ENCODE data around the gene CRYM.

The CRYM gene

GRCh38 chr16:21301168-21301894 lies 23.2 kb upstream of the CRYM start (continued):
- TF ChIP-seq, protein P1, sequence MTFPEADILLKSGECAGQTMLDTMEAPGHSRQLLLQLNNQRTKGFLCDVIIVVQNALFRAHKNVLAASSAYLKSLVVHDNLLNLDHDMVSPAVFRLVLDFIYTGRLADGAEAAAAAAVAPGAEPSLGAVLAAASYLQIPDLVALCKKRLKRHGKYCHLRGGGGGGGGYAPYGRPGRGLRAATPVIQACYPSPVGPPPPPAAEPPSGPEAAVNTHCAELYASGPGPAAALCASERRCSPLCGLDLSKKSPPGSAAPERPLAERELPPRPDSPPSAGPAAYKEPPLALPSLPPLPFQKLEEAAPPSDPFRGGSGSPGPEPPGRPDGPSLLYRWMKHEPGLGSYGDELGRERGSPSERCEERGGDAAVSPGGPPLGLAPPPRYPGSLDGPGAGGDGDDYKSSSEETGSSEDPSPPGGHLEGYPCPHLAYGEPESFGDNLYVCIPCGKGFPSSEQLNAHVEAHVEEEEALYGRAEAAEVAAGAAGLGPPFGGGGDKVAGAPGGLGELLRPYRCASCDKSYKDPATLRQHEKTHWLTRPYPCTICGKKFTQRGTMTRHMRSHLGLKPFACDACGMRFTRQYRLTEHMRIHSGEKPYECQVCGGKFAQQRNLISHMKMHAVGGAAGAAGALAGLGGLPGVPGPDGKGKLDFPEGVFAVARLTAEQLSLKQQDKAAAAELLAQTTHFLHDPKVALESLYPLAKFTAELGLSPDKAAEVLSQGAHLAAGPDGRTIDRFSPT (tag by site-specific recombination; IDR thresholded peaks at IDR 0.05): peak; percentile 92
- TF ChIP-seq PRDM4 (tag by site-specific recombination; IDR thresholded peaks at IDR 0.05): no peak
- TF ChIP-seq ZNF132 (tag by site-specific recombination; IDR thresholded peaks at IDR 0.05; ENCODE audit: borderline replicate concordance): no peak
- no peak for TF ChIP-seq ZNF354C (tag by site-specific recombination; IDR thresholded peaks at IDR 0.05; ENCODE audit: borderline replicate concordance, low read depth)
- peak; percentile 45 for TF ChIP-seq GLIS1 (tag by site-specific recombination; IDR thresholded peaks at IDR 0.05)
- TF ChIP-seq ZEB2 (tag by site-specific recombination; IDR thresholded peaks at IDR 0.05): peak; percentile 87
- no peak for TF ChIP-seq ZNF433 (tag by site-specific recombination; IDR thresholded peaks at IDR 0.05; ENCODE audit: low read depth)
- no peak for TF ChIP-seq ZNF596 (tag by site-specific recombination; IDR thresholded peaks at IDR 0.05)
- TF ChIP-seq GLIS2 (tag by site-specific recombination; IDR thresholded peaks at IDR 0.05): peak; percentile 88
- no peak; the same call in 1 of the 2 replicates for TF ChIP-seq ZNF2 (tag by site-specific recombination; IDR thresholded peaks at IDR 0.05)
- no peak for TF ChIP-seq PRDM6 (tag by site-specific recombination; IDR thresholded peaks at IDR 0.05)
- TF ChIP-seq, protein P2, sequence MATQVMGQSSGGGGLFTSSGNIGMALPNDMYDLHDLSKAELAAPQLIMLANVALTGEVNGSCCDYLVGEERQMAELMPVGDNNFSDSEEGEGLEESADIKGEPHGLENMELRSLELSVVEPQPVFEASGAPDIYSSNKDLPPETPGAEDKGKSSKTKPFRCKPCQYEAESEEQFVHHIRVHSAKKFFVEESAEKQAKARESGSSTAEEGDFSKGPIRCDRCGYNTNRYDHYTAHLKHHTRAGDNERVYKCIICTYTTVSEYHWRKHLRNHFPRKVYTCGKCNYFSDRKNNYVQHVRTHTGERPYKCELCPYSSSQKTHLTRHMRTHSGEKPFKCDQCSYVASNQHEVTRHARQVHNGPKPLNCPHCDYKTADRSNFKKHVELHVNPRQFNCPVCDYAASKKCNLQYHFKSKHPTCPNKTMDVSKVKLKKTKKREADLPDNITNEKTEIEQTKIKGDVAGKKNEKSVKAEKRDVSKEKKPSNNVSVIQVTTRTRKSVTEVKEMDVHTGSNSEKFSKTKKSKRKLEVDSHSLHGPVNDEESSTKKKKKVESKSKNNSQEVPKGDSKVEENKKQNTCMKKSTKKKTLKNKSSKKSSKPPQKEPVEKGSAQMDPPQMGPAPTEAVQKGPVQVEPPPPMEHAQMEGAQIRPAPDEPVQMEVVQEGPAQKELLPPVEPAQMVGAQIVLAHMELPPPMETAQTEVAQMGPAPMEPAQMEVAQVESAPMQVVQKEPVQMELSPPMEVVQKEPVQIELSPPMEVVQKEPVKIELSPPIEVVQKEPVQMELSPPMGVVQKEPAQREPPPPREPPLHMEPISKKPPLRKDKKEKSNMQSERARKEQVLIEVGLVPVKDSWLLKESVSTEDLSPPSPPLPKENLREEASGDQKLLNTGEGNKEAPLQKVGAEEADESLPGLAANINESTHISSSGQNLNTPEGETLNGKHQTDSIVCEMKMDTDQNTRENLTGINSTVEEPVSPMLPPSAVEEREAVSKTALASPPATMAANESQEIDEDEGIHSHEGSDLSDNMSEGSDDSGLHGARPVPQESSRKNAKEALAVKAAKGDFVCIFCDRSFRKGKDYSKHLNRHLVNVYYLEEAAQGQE (tag by site-specific recombination; IDR thresholded peaks at IDR 0.05): no peak; the same call in 1 of the 2 replicates
- no peak for TF ChIP-seq ZNF704 (tag by site-specific recombination; IDR thresholded peaks at IDR 0.05)
- TF ChIP-seq ZNF239 (tag by site-specific recombination; IDR thresholded peaks at IDR 0.05): no peak
- TF ChIP-seq MZF1 (tag by site-specific recombination; IDR thresholded peaks at IDR 0.05; ENCODE audit: borderline replicate concordance): peak; percentile 90
- TF ChIP-seq REPIN1 (tag by site-specific recombination; IDR thresholded peaks at IDR 0.05; ENCODE audit: low read depth): no peak; the same call in 1 of the 2 replicates
- no peak for TF ChIP-seq ZNF211 (tag by site-specific recombination; IDR thresholded peaks at IDR 0.05; ENCODE audit: low read depth)
- no peak for TF ChIP-seq ZNF670 (tag by site-specific recombination; IDR thresholded peaks at IDR 0.05; ENCODE audit: low read depth)
- TF ChIP-seq ZNF174 (tag by site-specific recombination; IDR thresholded peaks at IDR 0.05): no peak
- no peak for TF ChIP-seq ZBTB44 (tag by site-specific recombination; IDR thresholded peaks at IDR 0.05)
- no peak for TF ChIP-seq ZNF221 (tag by site-specific recombination; IDR thresholded peaks at IDR 0.05; ENCODE audit: borderline replicate concordance)
- TF ChIP-seq, protein P3, sequence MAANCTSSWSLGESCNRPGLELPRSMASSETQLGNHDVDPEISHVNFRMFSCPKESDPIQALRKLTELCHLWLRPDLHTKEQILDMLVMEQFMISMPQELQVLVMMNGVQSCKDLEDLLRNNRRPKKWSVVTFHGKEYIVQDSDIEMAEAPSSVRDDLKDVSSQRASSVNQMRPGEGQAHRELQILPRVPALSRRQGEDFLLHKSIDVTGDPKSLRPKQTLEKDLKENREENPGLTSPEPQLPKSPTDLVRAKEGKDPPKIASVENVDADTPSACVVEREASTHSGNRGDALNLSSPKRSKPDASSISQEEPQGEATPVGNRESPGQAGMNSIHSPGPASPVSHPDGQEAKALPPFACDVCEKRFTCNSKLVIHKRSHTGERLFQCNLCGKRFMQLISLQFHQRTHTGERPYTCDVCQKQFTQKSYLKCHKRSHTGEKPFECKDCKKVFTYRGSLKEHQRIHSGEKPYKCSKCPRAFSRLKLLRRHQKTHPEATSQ (tag by site-specific recombination; IDR thresholded peaks at IDR 0.05): peak; percentile 86; the same call in 1 of the 2 replicates
